ENCODE results near the gene RFX4.

The RFX4 gene

GRCh38 chr12:106680280-106680679 lies 97.5 kb downstream of the RFX4 start:
- Histone ChIP-seq H3K9me2 (replicated peaks; ENCODE audit: insufficient read depth, low read length) (no peaks in the 10 kb centered on the region), H3K36me3 (replicated peaks; ENCODE audit: insufficient read depth, low read length) (no peaks in the 10 kb centered on the region), H3F3A (ENCODE audit: insufficient read depth, low read length) (no peaks in the 10 kb centered on the region)

GRCh38 chr12:106681210-106681609 lies 98.4 kb downstream of the RFX4 start:
- H4K20me1 ChIP-seq (ENCODE audit: insufficient read depth, low read length), result no peaks in the 10 kb centered on the region
- H3K9ac ChIP-seq (ENCODE audit: low read length), result no peak overlapping the region
- no peaks in the 10 kb centered on the region for H3K79me2 ChIP-seq (ENCODE audit: low read length)
- H3K4me1 ChIP-seq (ENCODE audit: low read length), result no peaks in the 10 kb centered on the region
- TF ChIP-seq EZH2phosphoT487 (IDR thresholded peaks at IDR 0.05; ENCODE audit: low read length) (no peak), EZH2 (optimal IDR thresholded peaks at IDR 0.05; ENCODE audit: low read depth, low read length) (no peak), CTCF (IDR thresholded peaks at IDR 0.05; ENCODE audit: low read length) (no peak)
- no peak for DNase-seq
- H3K9me2 ChIP-seq (replicated peaks; ENCODE audit: insufficient read depth, low read length), result no peaks in the 10 kb centered on the region
- H3K36me3 ChIP-seq (replicated peaks; ENCODE audit: insufficient read depth, low read length), result no peaks in the 10 kb centered on the region
- no peak overlapping the region for H3K4me2 ChIP-seq (ENCODE audit: low read depth, low read length)
- no peaks in the 10 kb centered on the region for H3F3A ChIP-seq (ENCODE audit: insufficient read depth, low read length)
- H3K9me3 ChIP-seq (replicated peaks; ENCODE audit: insufficient read depth, low read length), result no peaks in the 10 kb centered on the region
- H3K4me3 ChIP-seq (ENCODE audit: low read length), result no peak overlapping the region
- H3K27me3 ChIP-seq (replicated peaks; ENCODE audit: insufficient read depth, low read length), result no peaks in the 10 kb centered on the region
- no peak overlapping the region for H2AFZ ChIP-seq (ENCODE audit: low read length)
- no peak overlapping the region for H3K27ac ChIP-seq (ENCODE audit: low read length)

More at GRCh38 chr12:106680280-106680679, 97.5 kb downstream of the RFX4 start:
- Histone ChIP-seq H4K20me1 (ENCODE audit: insufficient read depth, low read length) (no peaks in the 10 kb centered on the region), H3K4me3 (ENCODE audit: low read length) (no peak overlapping the region), H2AFZ (ENCODE audit: low read length) (no peak overlapping the region), H3K4me1 (ENCODE audit: low read length) (no peaks in the 10 kb centered on the region), H3K9ac (ENCODE audit: low read length) (no peak overlapping the region), H3K27ac (ENCODE audit: low read length) (no peak overlapping the region), H3K9me3 (replicated peaks; ENCODE audit: insufficient read depth, low read length) (no peaks in the 10 kb centered on the region), H3K27me3 (replicated peaks; ENCODE audit: insufficient read depth, low read length) (no peaks in the 10 kb centered on the region), H3K4me2 (ENCODE audit: low read depth, low read length) (no peak overlapping the region), H3K79me2 (ENCODE audit: low read length) (no peaks in the 10 kb centered on the region)
- TF ChIP-seq EZH2 (optimal IDR thresholded peaks at IDR 0.05; ENCODE audit: low read depth, low read length) (no peak), CTCF (IDR thresholded peaks at IDR 0.05; ENCODE audit: low read length) (no peak), EZH2phosphoT487 (IDR thresholded peaks at IDR 0.05; ENCODE audit: low read length) (no peak)
- no peak for DNase-seq

GRCh38 chr12:106682594-106683234 lies 99.9 kb downstream of the RFX4 start:
- Histone ChIP-seq H3K27me3 (replicated peaks; ENCODE audit: insufficient read depth, low read length) (no peaks in the 10 kb centered on the region), H3K4me2 (ENCODE audit: low read depth, low read length) (no peak overlapping the region), H3K79me2 (ENCODE audit: low read length) (no peaks in the 10 kb centered on the region), H3K9me3 (replicated peaks; ENCODE audit: insufficient read depth, low read length) (no peaks in the 10 kb centered on the region), H3K9me2 (replicated peaks; ENCODE audit: insufficient read depth, low read length) (no peaks in the 10 kb centered on the region), H3K27ac (ENCODE audit: low read length) (no peak overlapping the region), H3K4me3 (ENCODE audit: low read length) (no peak overlapping the region), H4K20me1 (ENCODE audit: insufficient read depth, low read length) (no peaks in the 10 kb centered on the region), H3K9ac (ENCODE audit: low read length) (no peak overlapping the region), H3K4me1 (ENCODE audit: low read length) (no peaks in the 10 kb centered on the region), H3K36me3 (replicated peaks; ENCODE audit: insufficient read depth, low read length) (no peaks in the 10 kb centered on the region), H3F3A (ENCODE audit: insufficient read depth, low read length) (no peaks in the 10 kb centered on the region), H2AFZ (ENCODE audit: low read length) (no peak overlapping the region)
- TF ChIP-seq EZH2 (optimal IDR thresholded peaks at IDR 0.05; ENCODE audit: low read depth, low read length) (no peak), CTCF (IDR thresholded peaks at IDR 0.05; ENCODE audit: low read length) (peak; percentile 39), EZH2phosphoT487 (IDR thresholded peaks at IDR 0.05; ENCODE audit: low read length) (no peak)
- DNase-seq, result peak; percentile 48

All from MM.1S (cell line).